Measurements from ENCODE around the gene CCR3.

Gene CCR3

GRCh38 chr3:46272028-46272451 lies 29.8 kb downstream of the CCR3 start:
- DNase-seq (ENCODE audit: low spot score): no peak

GRCh38 chr3:46276497-46277099 lies 34.3 kb downstream of the CCR3 start:
- peak; percentile 21 for DNase-seq (ENCODE audit: low spot score)

- no peak for DNase-seq (ENCODE audit: low spot score)
Observed at GRCh38 chr3:46277476-46277875, 35.2 kb downstream of the CCR3 start.

- no peak for DNase-seq (ENCODE audit: low spot score)
Observed at GRCh38 chr3:46278816-46279672, 36.8 kb downstream of the CCR3 start.

GRCh38 chr3:46280105-46280797 lies 38.0 kb downstream of the CCR3 start:
- DNase-seq (ENCODE audit: low spot score): peak; percentile 22

- DNase-seq (ENCODE audit: low spot score): no peak
Observed at GRCh38 chr3:46281551-46281950, 39.3 kb downstream of the CCR3 start.

GRCh38 chr3:46282041-46282440 lies 39.8 kb downstream of the CCR3 start:
- no peak for DNase-seq (ENCODE audit: low spot score)

GRCh38 chr3:46282696-46283095 lies 40.4 kb downstream of the CCR3 start:
- DNase-seq (ENCODE audit: low spot score): no peak

- no peak for DNase-seq (ENCODE audit: low spot score)
Observed at GRCh38 chr3:46283881-46284450, 41.7 kb downstream of the CCR3 start.

- DNase-seq (ENCODE audit: low spot score): no peak
Observed at GRCh38 chr3:46284981-46285683, 42.9 kb downstream of the CCR3 start.

- no peak for DNase-seq (ENCODE audit: low spot score)
Observed at GRCh38 chr3:46285931-46286619, 43.8 kb downstream of the CCR3 start.

- DNase-seq (ENCODE audit: low spot score): no peak
Observed at GRCh38 chr3:46286947-46287565, 44.8 kb downstream of the CCR3 start.

GRCh38 chr3:46289551-46289950 lies 47.3 kb downstream of the CCR3 start:
- no peak for DNase-seq (ENCODE audit: low spot score)

- no peak for DNase-seq (ENCODE audit: low spot score)
Observed at GRCh38 chr3:46289966-46290365, 47.7 kb downstream of the CCR3 start.

GRCh38 chr3:46291046-46291445 lies 48.8 kb downstream of the CCR3 start:
- DNase-seq (ENCODE audit: low spot score): no peak

GRCh38 chr3:46293035-46293724 lies 50.9 kb downstream of the CCR3 start:
- no peak for DNase-seq (ENCODE audit: low spot score)

GRCh38 chr3:46293991-46294833 lies 52.0 kb downstream of the CCR3 start:
- DNase-seq (ENCODE audit: low spot score): no peak

- no peak for DNase-seq (ENCODE audit: low spot score)
Observed at GRCh38 chr3:46296826-46297225, 54.6 kb downstream of the CCR3 start.

- no peak for DNase-seq (ENCODE audit: low spot score)
Observed at GRCh38 chr3:46297658-46298423, 55.6 kb downstream of the CCR3 start.

Data from AG08395 (cell line).